Natural killer cell (primary cell): ENCODE results near the gene NBR1. TPM values are rescaled to one million over a fixed set of nuclear protein-coding genes. Genes with fewer than 3 reads are reported as not detected.
"Not testable (repeated sequence)": the region's sequence is repeated elsewhere in the genome, so short reads cannot be mapped to it uniquely, and the experiment has no call there.

Experiments used
- ATAC-seq, 3 donors: fragments of 150-1000 bp in 2 of 3; fragments of 200-7000 bp in 1 of 3; cut with Tn5 transposase; 1 replicate in 1 of 3; 2 replicates in 2 of 3; pipeline ENCODE4 v1.10.0; 2021; ENCODE audit warnings: mild to moderate bottlenecking in 2 of 3, moderate library complexity in 2 of 3
- DNase-seq, 2 donors: peaks; one replicate each; pipeline versions ENCODE4 v3.0.0 to v3.0.0-alpha.2; 2013 to 2021; ENCODE audit warnings: mixed read lengths in 1 of 2
- H3K27ac ChIP-seq: one replicate; pipeline ENCODE4 v1.5.1; 2013; ENCODE audit warnings: mild to moderate bottlenecking, low read length
- H3K27me3 ChIP-seq: one replicate; pipeline ENCODE4 v1.6.1; 2013; ENCODE audit warnings: low read length; ENCODE audit not compliant: control insufficient read depth, insufficient read depth
- H3K36me3 ChIP-seq: one replicate; pipeline ENCODE4 v1.6.1; 2013; ENCODE audit warnings: low read length; ENCODE audit not compliant: control insufficient read depth, insufficient read depth
- H3K4me1 ChIP-seq: one replicate; pipeline ENCODE4 v1.6.1; 2013; ENCODE audit warnings: low read length; ENCODE audit not compliant: control insufficient read depth, insufficient read depth
- H3K4me3 ChIP-seq: one replicate; pipeline ENCODE4 v1.5.1; 2013; ENCODE audit warnings: low read length
- H3K9me3 ChIP-seq: one replicate; pipeline ENCODE4 v1.6.1; 2013; ENCODE audit warnings: low read length; ENCODE audit not compliant: control insufficient read depth, insufficient read depth
- H3K27ac Mint-ChIP-seq, 2 donors: one replicate each; pipeline ENCODE4 v1.8.0; 2022; ENCODE audit warnings: mild to moderate bottlenecking in 2 of 2, mixed read lengths in 2 of 2, moderate library complexity in 1 of 2
- H3K27me3 Mint-ChIP-seq, 2 donors: one replicate each; pipeline ENCODE4 v1.8.0; 2022; ENCODE audit warnings: low read depth in 2 of 2, mixed read lengths in 2 of 2
- H3K36me3 Mint-ChIP-seq: one replicate; pipeline ENCODE4 v1.8.0; 2022; ENCODE audit warnings: mixed read lengths
- H3K4me1 Mint-ChIP-seq, 2 donors: one replicate each; pipeline ENCODE4 v1.8.0; 2022; ENCODE audit warnings: mixed read lengths in 2 of 2
- H3K4me3 Mint-ChIP-seq: one replicate; pipeline ENCODE4 v1.8.0; 2022; ENCODE audit warnings: mild to moderate bottlenecking, moderate library complexity, mixed read lengths
- H3K9me3 Mint-ChIP-seq, 2 donors: one replicate each; pipeline ENCODE4 v1.8.0; 2022; ENCODE audit warnings: mixed read lengths in 2 of 2
- WGBS: methylation state at CpG from one replicate; pipeline ENCODE4 v1.1.7; 2013; ENCODE audit warnings: missing lambda C conversion rate; ENCODE audit not compliant: insufficient coverage; 5-methylcytosine and 5-hydroxymethylcytosine counted together
- intact Hi-C: fragments of 100-400 bp; cut with micrococcal nuclease; formaldehyde crosslinking; loops from one replicate; pipeline ENCODE4 v1.14.2; 2022
- total RNA-seq, 4 donors: library from RNA; stranded (reverse); fragments of 120-200 nt in 1 of 4; gene quantifications; one replicate each; pipeline versions ENCODE4 v1.2.3 to v1.2.4, GENCODE V29; 2013 to 2022
- TF ChIP-seq, protein P1 (sequence below): fragments of 200-600 bp; IDR thresholded peaks from one replicate; pipeline ENCODE4 v1.8.0; 2022; ENCODE audit warnings: antibody characterized with exemption

NBR1 gene
- total RNA-seq, 3 donors from 2014 or later (not counting 1 experiment from before 2014, with no cell fraction given): 63.3 to 74.8 (median 67.0) TPM

GRCh38 chr17:43165971-43166370 is 5.0 kb upstream of the NBR1 start:
- intact Hi-C loops, H3K9me3 ChIP-seq: not testable (repeated sequence)

DNA sequence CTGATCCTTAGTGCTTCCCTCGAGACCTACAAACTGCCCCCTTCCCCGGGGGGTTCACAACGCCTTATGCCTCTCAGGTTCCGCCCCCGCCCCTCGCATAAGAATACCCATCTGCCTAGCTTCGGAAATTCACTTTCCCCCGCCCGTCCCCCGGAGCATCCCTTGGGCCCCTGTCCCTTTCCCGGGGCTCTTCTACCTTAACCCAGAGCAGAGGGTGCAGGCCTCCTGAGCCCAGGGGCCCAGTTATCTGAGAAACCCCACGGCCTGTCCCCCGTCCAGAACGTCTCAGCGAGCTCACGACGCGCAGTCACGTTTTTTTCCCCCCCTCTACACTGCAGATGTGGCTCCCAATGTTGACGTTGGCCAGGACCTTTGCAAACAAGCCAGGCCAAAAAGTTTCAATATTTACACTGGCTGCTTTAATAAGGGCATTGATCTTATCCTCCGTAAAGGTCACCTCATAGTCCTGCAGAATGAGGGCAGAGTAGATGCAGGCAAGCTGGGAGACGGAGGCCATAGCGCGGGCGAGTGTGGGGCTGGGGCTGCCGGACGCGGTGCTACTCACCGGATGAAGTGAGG is 1.4 kb upstream of the NBR1 start:
- WGBS: under 1% methylated on average over 29 of the region's 29 CpGs
- H3K36me3 ChIP-seq: no peaks in the 10 kb centered on the region
- H3K9me3 ChIP-seq: no peaks in the 10 kb centered on the region
- no peaks in the 10 kb centered on the region for H3K27me3 Mint-ChIP-seq
- no peaks in the 10 kb centered on the region for H3K36me3 Mint-ChIP-seq
- H3K4me1 Mint-ChIP-seq: peaks cover 12 to 15% of the 10 kb centered on the region in 2 donors
- intact Hi-C loops: loop anchor here (5.0 to 10.0 kb wide), 4 partner anchors 43 to 313 kb away; partner anchors contain the start of genes DHX8, TMEM106A and VAT1
- no peak overlapping the region for H3K4me3 Mint-ChIP-seq
- peak; percentile 17 to 57 for DNase-seq
- no peaks in the 10 kb centered on the region for H3K27me3 ChIP-seq
- peaks cover 28% of the 10 kb centered on the region for H3K4me1 ChIP-seq
- peak; percentile 11 to 16 (median 12) for ATAC-seq
- no peaks in the 10 kb centered on the region for H3K9me3 Mint-ChIP-seq
- TF ChIP-seq, protein P1, sequence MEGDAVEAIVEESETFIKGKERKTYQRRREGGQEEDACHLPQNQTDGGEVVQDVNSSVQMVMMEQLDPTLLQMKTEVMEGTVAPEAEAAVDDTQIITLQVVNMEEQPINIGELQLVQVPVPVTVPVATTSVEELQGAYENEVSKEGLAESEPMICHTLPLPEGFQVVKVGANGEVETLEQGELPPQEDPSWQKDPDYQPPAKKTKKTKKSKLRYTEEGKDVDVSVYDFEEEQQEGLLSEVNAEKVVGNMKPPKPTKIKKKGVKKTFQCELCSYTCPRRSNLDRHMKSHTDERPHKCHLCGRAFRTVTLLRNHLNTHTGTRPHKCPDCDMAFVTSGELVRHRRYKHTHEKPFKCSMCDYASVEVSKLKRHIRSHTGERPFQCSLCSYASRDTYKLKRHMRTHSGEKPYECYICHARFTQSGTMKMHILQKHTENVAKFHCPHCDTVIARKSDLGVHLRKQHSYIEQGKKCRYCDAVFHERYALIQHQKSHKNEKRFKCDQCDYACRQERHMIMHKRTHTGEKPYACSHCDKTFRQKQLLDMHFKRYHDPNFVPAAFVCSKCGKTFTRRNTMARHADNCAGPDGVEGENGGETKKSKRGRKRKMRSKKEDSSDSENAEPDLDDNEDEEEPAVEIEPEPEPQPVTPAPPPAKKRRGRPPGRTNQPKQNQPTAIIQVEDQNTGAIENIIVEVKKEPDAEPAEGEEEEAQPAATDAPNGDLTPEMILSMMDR: no peak
- H3K27ac ChIP-seq: peak overlapping the region; percentile 99
- peak overlapping the region; percentile 87 for H3K4me3 ChIP-seq
- no peak overlapping the region for H3K27ac Mint-ChIP-seq

More at GRCh38 chr17:43165971-43166370, 5.0 kb upstream of the NBR1 start:
- ATAC-seq, H3K4me3 Mint-ChIP-seq, H3K27me3 ChIP-seq, H3K4me3 ChIP-seq, H3K27me3 Mint-ChIP-seq, H3K36me3 ChIP-seq, H3K4me1 Mint-ChIP-seq, H3K9me3 Mint-ChIP-seq, H3K36me3 Mint-ChIP-seq, DNase-seq, H3K27ac ChIP-seq: not testable (repeated sequence)
- peaks cover 12% of the 10 kb centered on the region for H3K4me1 ChIP-seq
- peak overlapping the region; percentile 10 to 11 for H3K27ac Mint-ChIP-seq

DNA sequence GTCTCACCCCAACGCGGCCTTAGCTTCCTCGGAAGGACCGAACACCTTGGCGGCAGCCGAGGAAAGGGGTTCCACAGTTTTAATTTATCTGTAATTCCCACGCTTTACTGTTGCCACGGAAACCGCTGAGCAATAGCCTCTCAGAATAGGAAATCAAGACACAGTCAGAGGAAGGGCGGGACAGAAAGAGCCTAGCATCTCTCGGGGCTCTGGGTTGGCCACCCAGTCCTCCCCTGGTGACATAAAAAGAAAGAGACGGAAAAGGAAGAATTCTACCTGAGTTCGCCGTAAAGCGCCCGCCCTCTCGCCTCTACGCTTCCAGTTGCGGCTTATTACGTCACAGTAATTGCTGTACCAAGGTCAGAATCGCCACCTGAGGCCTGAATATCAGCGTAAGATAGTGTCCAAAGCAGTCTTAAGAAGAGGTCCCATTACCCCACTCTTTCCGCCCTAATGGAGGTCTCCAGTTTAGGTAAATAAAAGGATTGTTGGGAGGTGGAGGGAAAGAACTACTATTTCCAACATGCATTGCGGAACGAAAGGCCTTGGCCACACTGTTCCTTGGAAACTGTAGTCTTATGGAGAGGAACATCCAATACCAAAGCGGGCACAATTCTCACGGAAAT is 761 bp upstream of the NBR1 start:
- DNase-seq: peak; percentile 82 to 96
- TF ChIP-seq, protein P1: no peak

More for the DNA sequence above, 761 bp upstream of the NBR1 start:
- no peak overlapping the region for H3K4me3 Mint-ChIP-seq
- no peaks in the 10 kb centered on the region for H3K9me3 ChIP-seq
- intact Hi-C loops: loop anchor here (5.0 to 10.0 kb wide), 4 partner anchors 42 to 312 kb away; partner anchors contain the start of genes DHX8, TMEM106A and VAT1
- H3K27me3 ChIP-seq: no peaks in the 10 kb centered on the region
- no peaks in the 10 kb centered on the region for H3K9me3 Mint-ChIP-seq
- H3K27me3 Mint-ChIP-seq: no peaks in the 10 kb centered on the region
- peak overlapping the region; percentile 87 for H3K4me3 ChIP-seq
- H3K36me3 Mint-ChIP-seq: no peaks in the 10 kb centered on the region
- H3K4me1 ChIP-seq: peaks cover 28% of the 10 kb centered on the region
- H3K27ac ChIP-seq: peak overlapping the region; percentile 99
- H3K4me1 Mint-ChIP-seq: peaks cover 13 to 18% of the 10 kb centered on the region in 2 donors
- under 1% methylated on average over 26 of the region's 27 CpGs for WGBS
- ATAC-seq: peak; percentile 75 to 88 (median 76)
- no peak overlapping the region for H3K27ac Mint-ChIP-seq
- H3K36me3 ChIP-seq: no peaks in the 10 kb centered on the region
